ENCODE measurements around the gene INPPL1.
"Not testable (repeated sequence)": the region's sequence is repeated elsewhere in the genome, so short reads cannot be mapped to it uniquely, and the experiment has no call there.

INPPL1 gene

GRCh38 chr11:72247584-72247983 is 23.0 kb downstream of the INPPL1 start:
- no peak for DNase-seq

DNA sequence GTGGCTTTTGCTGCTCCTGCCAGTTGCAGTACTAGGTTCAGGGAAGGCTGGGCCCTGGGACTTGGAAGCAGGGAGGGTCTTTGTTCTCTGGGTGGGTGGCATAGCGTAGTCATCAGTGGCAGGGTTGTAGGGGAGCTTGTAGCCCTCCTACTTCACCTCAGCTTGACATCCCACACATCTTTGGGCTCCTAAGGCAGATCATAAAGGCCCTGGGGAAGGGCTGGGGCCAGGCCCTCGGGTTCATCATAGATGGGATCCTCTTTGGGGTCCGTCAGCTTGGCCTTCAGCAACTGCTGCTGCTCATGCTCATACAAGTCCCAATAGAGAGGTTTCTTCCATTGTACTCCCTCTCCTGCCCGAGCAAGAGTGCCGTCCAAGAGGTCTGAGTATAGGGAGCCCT is 25.4 kb downstream of the INPPL1 start:
- no peak for DNase-seq

GRCh38 chr11:72250661-72251464 is 26.3 kb downstream of the INPPL1 start:
- no peak for DNase-seq

GRCh38 chr11:72251614-72252013 is 27.0 kb downstream of the INPPL1 start:
- DNase-seq, result no peak

DNA sequence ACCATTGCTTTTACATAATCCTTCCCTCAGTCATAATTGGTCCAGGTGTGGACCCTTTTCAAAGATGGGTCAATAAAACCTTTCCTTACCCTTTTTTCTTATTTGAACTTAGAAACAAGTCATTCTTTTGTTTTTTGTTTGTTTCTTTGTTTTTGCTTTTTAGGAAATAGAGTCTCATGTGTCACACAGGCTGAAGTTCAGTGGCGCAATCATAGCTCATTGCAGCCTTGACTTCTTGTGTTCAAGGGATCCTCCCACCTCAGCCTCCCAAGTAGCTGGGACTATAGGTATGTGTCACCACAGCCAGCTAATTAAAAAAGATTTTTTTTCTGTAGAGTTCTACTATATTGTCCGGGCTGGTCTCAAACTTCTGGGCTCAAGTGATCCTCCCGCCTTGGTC is 28.8 kb downstream of the INPPL1 start:
- no peak for DNase-seq

GRCh38 chr11:72254299-72254993 is 29.9 kb downstream of the INPPL1 start:
- DNase-seq, result no peak

DNA sequence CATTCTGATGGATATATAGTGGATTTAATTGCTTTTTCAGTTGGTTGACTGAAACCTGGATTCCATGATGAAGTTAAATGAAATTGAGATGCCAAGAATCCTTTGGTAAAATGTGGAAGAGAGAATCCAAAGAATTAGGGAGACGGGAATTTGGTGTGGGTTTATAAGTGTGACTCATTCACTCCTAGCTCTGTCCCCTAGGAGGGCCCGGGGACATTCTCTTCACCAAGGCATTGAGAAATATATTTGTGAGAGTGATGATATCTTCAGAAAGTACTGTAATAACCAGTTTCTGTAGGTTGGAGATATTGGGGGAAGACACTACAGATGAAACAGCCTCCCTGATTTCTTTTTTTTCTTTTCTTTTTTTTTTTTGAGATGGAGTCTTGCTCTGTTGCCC is 33.0 kb downstream of the INPPL1 start:
- no peak for DNase-seq

GRCh38 chr11:72259490-72259889 is 34.9 kb downstream of the INPPL1 start:
- no peak for DNase-seq

GRCh38 chr11:72260574-72260973 is 36.0 kb downstream of the INPPL1 start:
- DNase-seq, result no peak

DNA sequence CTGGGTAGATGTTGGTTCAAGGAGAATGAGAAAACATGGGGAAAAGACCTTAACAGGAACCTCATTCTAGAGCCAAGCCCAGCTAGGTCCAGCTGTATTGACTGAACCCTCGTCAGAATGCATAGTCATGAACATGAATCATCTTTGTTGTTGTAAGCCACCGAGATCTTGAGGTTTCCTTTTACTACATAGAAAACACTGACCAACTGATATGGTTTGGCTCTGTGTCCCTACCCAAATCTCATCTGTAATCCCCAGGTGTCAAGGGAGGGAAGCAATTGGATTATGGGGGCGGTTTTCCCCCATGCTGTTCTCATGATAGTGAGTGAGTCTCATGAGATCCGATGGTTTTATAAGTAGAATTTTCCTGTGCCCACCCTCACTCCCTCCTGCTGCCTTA is 38.8 kb downstream of the INPPL1 start:
- no peak for DNase-seq

DNA sequence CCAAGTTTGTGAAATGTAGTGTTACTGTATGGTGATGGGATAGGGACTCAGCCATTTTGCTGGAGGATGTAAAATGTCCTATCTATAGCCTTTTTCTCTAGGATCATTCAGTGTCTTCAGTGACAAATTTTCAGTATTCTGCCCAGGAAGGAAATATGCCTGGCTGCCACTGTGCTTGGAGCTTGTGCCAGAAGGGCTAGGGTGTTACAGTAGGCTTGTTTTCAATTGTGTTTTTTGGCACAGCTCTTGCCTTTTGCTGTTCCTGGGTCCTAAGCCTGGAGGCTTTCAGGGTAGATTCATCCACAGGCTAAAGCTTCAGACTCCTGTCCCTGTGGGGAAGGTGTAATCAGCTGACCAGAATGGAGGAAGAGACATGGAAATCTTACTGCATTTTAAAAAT is 41.4 kb downstream of the INPPL1 start:
- no peak for DNase-seq

DNA sequence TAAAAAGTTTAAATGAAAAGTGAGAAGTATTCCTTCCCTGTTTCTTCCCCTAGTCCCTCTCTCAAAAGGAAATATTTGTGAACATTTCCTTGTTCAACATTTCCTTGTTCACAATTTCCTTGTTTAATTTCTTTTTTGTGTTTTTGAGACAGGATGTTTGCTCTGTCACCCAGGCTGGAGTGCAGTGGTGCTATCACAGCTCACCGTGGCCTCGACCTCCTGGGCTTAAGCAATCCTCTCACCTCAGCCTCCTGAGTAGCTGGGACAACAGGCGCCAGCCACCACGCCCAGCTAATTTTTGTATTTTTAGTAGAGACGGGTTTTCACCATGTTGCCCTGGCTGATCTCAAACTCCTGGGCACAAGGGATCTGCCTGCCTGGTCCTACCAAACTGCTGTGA is 42.4 kb downstream of the INPPL1 start:
- DNase-seq, result not testable (repeated sequence)

GRCh38 chr11:72267956-72268617 is 43.5 kb downstream of the INPPL1 start:
- no peak for DNase-seq

DNA sequence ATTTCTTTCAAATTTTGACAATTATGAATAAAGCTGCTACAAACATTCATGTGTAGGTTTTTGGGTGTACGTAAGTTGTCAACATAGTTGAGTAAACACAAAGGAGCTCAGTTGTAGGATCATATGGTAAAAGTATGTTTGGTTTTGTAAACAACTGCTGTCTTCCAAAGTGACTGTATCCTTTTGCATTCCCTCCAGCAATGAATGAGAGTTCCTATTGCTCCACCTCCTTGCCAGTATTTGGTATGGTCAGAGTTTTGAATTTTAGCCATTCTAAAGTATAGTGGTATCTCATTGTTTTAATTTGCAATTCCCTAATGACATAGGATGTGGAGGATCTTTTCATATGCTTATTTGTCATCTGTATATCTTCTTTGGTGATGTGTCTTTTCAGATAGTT is 47.4 kb downstream of the INPPL1 start:
- DNase-seq, result no peak

- no peak for DNase-seq
Observed at GRCh38 chr11:72274435-72274834, 49.9 kb downstream of the INPPL1 start.

DNA sequence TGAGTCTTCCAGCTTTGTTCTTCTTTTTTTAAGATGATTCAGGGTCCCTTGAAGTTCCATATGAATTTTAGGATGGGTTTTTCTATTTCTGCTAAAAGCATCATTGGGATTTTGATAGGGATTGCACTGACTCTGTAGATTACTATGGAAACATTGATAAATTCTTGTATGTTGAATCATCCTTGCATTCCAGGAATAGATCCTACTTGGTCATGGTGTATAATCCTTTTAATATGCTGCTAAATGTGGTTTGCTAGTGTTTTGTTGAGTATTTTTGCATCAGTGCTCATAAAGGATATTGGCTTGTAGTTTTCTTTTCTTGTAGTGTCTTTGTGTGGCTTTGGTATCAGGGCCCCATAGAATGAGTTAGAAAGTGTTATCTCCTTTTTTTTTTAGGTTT is 54.3 kb downstream of the INPPL1 start:
- no peak for DNase-seq

DNA sequence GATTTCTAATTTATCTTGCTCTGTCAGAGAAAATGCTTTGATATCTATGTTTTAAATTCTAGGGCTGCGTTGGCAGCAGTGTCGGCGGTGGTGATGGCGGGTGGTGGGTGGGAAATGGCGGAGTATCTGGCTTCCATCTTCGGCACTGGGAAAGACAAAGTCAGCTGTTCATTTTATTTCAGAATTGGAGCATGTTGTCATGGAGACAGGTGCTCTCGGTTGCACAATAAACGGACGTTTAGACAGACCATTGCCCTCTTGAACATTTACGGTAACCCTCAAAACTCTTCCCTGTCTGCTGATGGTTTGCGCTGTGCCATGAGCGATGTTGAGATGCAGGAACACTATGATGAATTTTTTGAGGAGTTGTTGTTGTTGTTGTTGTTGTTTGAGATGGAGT is 55.5 kb downstream of the INPPL1 start:
- DNase-seq, result no peak

DNA sequence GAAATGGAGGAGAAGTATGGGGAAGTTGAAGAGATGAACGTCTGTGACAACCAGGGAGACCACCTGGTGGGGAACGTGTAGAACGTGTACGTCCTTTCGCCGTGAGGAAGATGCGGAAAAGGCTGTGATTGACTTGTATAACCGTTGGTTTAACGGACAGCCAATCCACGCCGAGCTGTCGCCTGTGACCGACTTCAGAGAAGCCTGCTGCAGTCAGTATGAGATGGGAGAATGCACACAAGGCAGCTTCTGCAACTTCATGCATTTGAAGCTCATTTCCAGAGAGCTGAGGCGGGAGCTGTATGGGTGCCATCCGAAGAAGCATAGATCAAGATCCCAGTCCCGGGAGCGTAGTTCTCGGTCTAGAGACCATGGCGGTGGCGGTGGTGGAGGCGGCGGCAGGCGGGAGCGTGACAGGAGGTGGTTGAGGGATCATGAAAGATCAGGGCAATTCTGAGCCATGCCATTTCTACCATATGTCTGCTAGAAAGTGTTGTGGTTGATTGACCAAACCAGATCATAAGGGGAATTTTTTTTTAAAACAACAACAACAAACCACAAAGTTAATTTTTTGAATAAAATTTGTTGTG is 56.3 kb downstream of the INPPL1 start:
- no peak for DNase-seq

DNA sequence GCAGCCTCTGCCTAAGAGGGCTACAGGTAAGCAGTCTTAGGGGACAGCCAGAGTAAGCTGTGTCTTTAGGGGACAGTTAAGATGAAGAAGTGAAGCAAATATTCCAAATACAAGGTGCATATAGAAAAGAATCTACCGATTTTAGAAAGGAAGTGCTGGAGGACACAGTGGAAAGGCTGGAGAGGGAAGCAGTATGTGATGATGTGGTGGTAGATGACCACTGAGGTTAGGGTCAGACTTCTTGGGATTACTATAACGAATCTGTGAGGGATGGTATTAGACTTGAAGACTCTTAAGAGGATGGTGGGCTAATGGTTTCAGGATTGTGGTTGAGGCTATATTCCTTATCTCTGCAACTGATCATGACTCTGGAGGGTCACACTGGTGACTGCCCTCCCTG is 59.4 kb downstream of the INPPL1 start:
- DNase-seq, result no peak

GRCh38 chr11:72287293-72287692 is 62.7 kb downstream of the INPPL1 start:
- no peak for DNase-seq

Data from cerebellar nuclear complex (tissue), 1 donor.